CD14-positive monocyte (primary cell): ENCODE data around the gene KRIT1. TPM values are rescaled to one million over a fixed set of nuclear protein-coding genes. Genes with fewer than 3 reads are reported as not detected.
A peak's percentile ranks its signal among the peaks of the same experiment; 100 is the strongest.

Source experiments
- DNase-seq, 3 donors: peaks; one replicate each; pipeline ENCODE4 v3.0.0-alpha.2; 2011 to 2022
- H2AFZ ChIP-seq: 2 replicates; pipeline ENCODE4 v1.6.0; 2012; ENCODE audit warnings: mild to moderate bottlenecking, low read depth, low read length, inconsistent platforms; ENCODE audit not compliant: insufficient read depth, poor library complexity, severe bottlenecking
- H3K27ac ChIP-seq, 2 donors: 1 replicate in 1 of 2; 2 replicates in 1 of 2; pipeline ENCODE4 v1.5.1; 2012 to 2013; ENCODE audit warnings: low read length in 2 of 2, control low read depth in 1 of 2, inconsistent platforms in 1 of 2, low read depth in 1 of 2, mild to moderate bottlenecking in 1 of 2
- H3K27me3 ChIP-seq, 2 donors: one replicate each; pipeline versions ENCODE4 v1.6.0 to v1.6.1; 2011 to 2013; ENCODE audit warnings: low read length in 2 of 2; ENCODE audit not compliant: control insufficient read depth in 2 of 2, insufficient read depth in 2 of 2
- H3K36me3 ChIP-seq, 2 donors: replicated peaks in 1 of 2; 1 replicate in 1 of 2; 2 replicates in 1 of 2; pipeline versions ENCODE4 v1.5.1 to v1.6.1; 2012 to 2013; ENCODE audit warnings: low read length in 2 of 2, control low read depth in 1 of 2, inconsistent platforms in 1 of 2, mild to moderate bottlenecking in 1 of 2; ENCODE audit not compliant: insufficient read depth in 2 of 2, control insufficient read depth in 1 of 2
- H3K4me1 ChIP-seq, 2 donors: 1 replicate in 1 of 2; 2 replicates in 1 of 2; pipeline versions ENCODE4 v1.5.1 to v1.6.1; 2012 to 2013; ENCODE audit warnings: low read length in 2 of 2, control low read depth in 1 of 2, inconsistent platforms in 1 of 2, mild to moderate bottlenecking in 1 of 2, moderate library complexity in 1 of 2; ENCODE audit not compliant: insufficient read depth in 2 of 2, control insufficient read depth in 1 of 2
- H3K4me2 ChIP-seq: replicated peaks from 2 replicates; pipeline ENCODE3; 2012; ENCODE audit warnings: low read length, moderate library complexity, mild to moderate bottlenecking; ENCODE audit not compliant: poor library complexity, severe bottlenecking; ENCODE audit errors: extremely low read depth
- H3K4me3 ChIP-seq, 3 experiments: fragments of 200-600 bp in 1 of 3; sonication (generic) in 1 of 3; replicated peaks in 1 of 3; 1 replicate in 2 of 3; 2 replicates in 1 of 3; pipeline ENCODE4 v1.5.1; 2011 to 2013; ENCODE audit warnings: low read length in 3 of 3, mild to moderate bottlenecking in 3 of 3, control low read depth in 2 of 3, low read depth in 2 of 3, inconsistent platforms in 1 of 3, moderate library complexity in 1 of 3
- H3K79me2 ChIP-seq: 2 replicates; pipeline ENCODE4 v1.6.0; 2012; ENCODE audit warnings: mild to moderate bottlenecking, control low read depth, inconsistent platforms, low read length, moderate library complexity; ENCODE audit not compliant: insufficient read depth
- H3K9ac ChIP-seq: 2 replicates; pipeline ENCODE4 v1.6.0; 2017; ENCODE audit warnings: low read length, mild to moderate bottlenecking; ENCODE audit not compliant: insufficient read depth, poor library complexity, severe bottlenecking
- H3K9me3 ChIP-seq, 2 donors: replicated peaks in 1 of 2; 1 replicate in 1 of 2; 2 replicates in 1 of 2; pipeline versions ENCODE4 v1.5.1 to v1.6.1; 2012 to 2013; ENCODE audit warnings: low read length in 2 of 2, control low read depth in 1 of 2; ENCODE audit not compliant: control insufficient read depth in 1 of 2, insufficient read depth in 1 of 2
- H4K20me1 ChIP-seq: 2 replicates; pipeline ENCODE4 v1.6.0; 2012; ENCODE audit warnings: mild to moderate bottlenecking, low read length, control low read depth, moderate library complexity; ENCODE audit not compliant: insufficient read depth
- H3K27ac Mint-ChIP-seq, 7 donors: one replicate each; pipeline ENCODE4 v1.8.0; 2020; ENCODE audit warnings: mild to moderate bottlenecking in 7 of 7, mixed read lengths in 7 of 7, moderate library complexity in 6 of 7, inconsistent platforms in 2 of 7
- H3K27me3 Mint-ChIP-seq, 3 donors: one replicate each; pipeline ENCODE4 v1.8.0; 2021 to 2022; ENCODE audit warnings: low read depth in 3 of 3, mild to moderate bottlenecking in 3 of 3, mixed read lengths in 3 of 3, moderate library complexity in 3 of 3, inconsistent platforms in 1 of 3
- H3K36me3 Mint-ChIP-seq, 2 donors: one replicate each; pipeline ENCODE4 v1.8.0; 2020; ENCODE audit warnings: mixed read lengths in 2 of 2, inconsistent platforms in 1 of 2, mild to moderate bottlenecking in 1 of 2
- H3K4me1 Mint-ChIP-seq: one replicate; pipeline ENCODE4 v1.8.0; 2020; ENCODE audit warnings: mild to moderate bottlenecking, mixed read lengths
- H3K4me3 Mint-ChIP-seq, 2 donors: one replicate each; pipeline ENCODE4 v1.8.0; 2020; ENCODE audit warnings: mild to moderate bottlenecking in 2 of 2, mixed read lengths in 2 of 2, moderate library complexity in 1 of 2
- H3K9me3 Mint-ChIP-seq, 7 donors: one replicate each; pipeline ENCODE4 v1.8.0; 2020 to 2022; ENCODE audit warnings: mixed read lengths in 7 of 7, mild to moderate bottlenecking in 6 of 7, moderate library complexity in 6 of 7, inconsistent platforms in 2 of 7
- CTCF ChIP-seq: fragments of 200-600 bp; IDR thresholded peaks from one replicate; pipeline ENCODE4 v1.8.0; 2022; ENCODE audit warnings: antibody characterized with exemption, mild to moderate bottlenecking
- WGBS: methylation state at CpG from one replicate; pipeline ENCODE4 v1.1.5; 2013; ENCODE audit warnings: missing lambda C conversion rate; ENCODE audit not compliant: insufficient coverage; 5-methylcytosine and 5-hydroxymethylcytosine counted together
- intact Hi-C, 2 donors: fragments of 100-400 bp; cut with micrococcal nuclease; formaldehyde crosslinking; loops; one replicate each; pipeline versions ENCODE4 v1.15.0 to v1.15.1; 2023
- polyA plus RNA-seq, 3 donors: library from polyadenylated mRNA; depleted of rRNA in 1 of 3; unstranded in 2 of 3; stranded (reverse) in 1 of 3; fragments of 300-500 nt in 2 of 3; fragments of >200 nt in 1 of 3; fragmentation: Illumina TruSeq in 2 of 3; gene quantifications; 1 replicate in 2 of 3; 2 replicates in 1 of 3; pipeline ENCODE4 v1.2.3, GENCODE V29; 2012 to 2021

The KRIT1 gene
- polyA plus RNA-seq, 3 donors: 4.7 to 28.8 (median 6.8) TPM

DNA sequence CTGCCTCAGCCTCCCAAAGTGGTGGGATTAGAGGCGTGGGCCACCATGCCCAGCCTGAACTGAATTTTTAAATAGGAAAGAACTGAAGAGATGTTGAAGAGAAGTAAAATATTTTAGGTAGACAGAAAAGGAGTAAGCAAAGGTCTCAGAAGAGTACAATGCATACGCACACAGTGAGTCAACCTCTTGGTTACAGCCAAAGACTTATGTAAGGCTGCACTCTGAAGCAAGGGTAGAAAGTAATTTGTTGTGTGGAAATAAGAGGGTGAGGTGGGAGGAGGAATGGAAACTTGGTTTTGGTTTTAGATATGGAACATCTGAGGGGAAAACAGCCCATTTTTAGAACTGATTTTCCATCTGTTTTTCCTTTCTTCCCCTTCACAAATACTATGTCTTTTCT lies 17.6 kb downstream of the KRIT1 start:
- Mint-ChIP-seq H3K9me3 (no peaks in the 10 kb centered on the region), H3K4me3 (no peak overlapping the region), H3K27me3 (no peaks in the 10 kb centered on the region), H3K4me1 (no peaks in the 10 kb centered on the region), H3K36me3 (peaks cover 58 to 74% of the 10 kb centered on the region in 2 donors), H3K27ac (peak overlapping the region in 2 of 7 donors; percentile 37 to 47)
- H3K79me2 ChIP-seq: no peaks in the 10 kb centered on the region
- no peak overlapping the region for H2AFZ ChIP-seq
- H4K20me1 ChIP-seq: no peaks in the 10 kb centered on the region
- H3K9ac ChIP-seq: no peak overlapping the region
- no peak for DNase-seq
- no peak for TF ChIP-seq CTCF
- intact Hi-C loops: no loop called here
- H3K4me1 ChIP-seq: no peaks in the 10 kb centered on the region
- no peak overlapping the region for H3K4me3 ChIP-seq
- no peaks in the 10 kb centered on the region for H3K9me3 ChIP-seq
- H3K36me3 ChIP-seq: peaks cover 79 to 95% of the 10 kb centered on the region in 2 donors
- H3K4me2 ChIP-seq: no peak overlapping the region
- no peak overlapping the region for H3K27ac ChIP-seq
- H3K27me3 ChIP-seq: no peaks in the 10 kb centered on the region
- WGBS: 100% methylated on average over 2 of the region's 2 CpGs

DNA sequence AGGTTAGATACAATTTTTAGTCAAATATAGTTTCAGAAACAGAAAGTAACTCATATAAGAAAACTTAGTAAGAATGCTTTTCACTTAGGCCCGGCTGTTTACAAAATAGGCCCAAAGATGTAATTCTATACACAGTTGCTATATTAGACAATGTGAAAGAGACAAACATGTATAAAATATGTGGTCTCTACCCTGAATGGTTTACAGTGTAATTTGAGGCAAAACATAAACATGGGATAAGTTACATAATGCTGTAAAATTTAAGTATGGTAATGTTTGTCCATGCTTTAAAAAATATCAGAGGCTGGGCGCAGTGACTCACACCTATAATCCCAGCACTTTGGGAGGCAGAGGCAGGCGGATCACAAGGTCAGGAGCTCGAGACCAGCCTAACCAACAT lies 18.7 kb downstream of the KRIT1 start:
- no peaks in the 10 kb centered on the region for H3K79me2 ChIP-seq
- H3K27ac Mint-ChIP-seq: peak overlapping the region in 1 of 7 donors; percentile 38
- H3K27ac ChIP-seq: no peak overlapping the region
- no peaks in the 10 kb centered on the region for H3K27me3 Mint-ChIP-seq
- no peaks in the 10 kb centered on the region for H3K9me3 ChIP-seq
- no peaks in the 10 kb centered on the region for H3K4me1 Mint-ChIP-seq
- no peak overlapping the region for H3K4me2 ChIP-seq
- H3K9ac ChIP-seq: no peak overlapping the region
- H4K20me1 ChIP-seq: no peaks in the 10 kb centered on the region
- no peak overlapping the region for H2AFZ ChIP-seq
- no peaks in the 10 kb centered on the region for H3K4me1 ChIP-seq
- no peaks in the 10 kb centered on the region for H3K27me3 ChIP-seq
- H3K4me3 Mint-ChIP-seq: no peak overlapping the region
- DNase-seq: no peak
- TF ChIP-seq CTCF: no peak
- intact Hi-C loops: no loop called here
- H3K36me3 ChIP-seq: peaks cover 81 to 94% of the 10 kb centered on the region in 2 donors
- 100% methylated on average over 3 of the region's 4 CpGs for WGBS
- no peaks in the 10 kb centered on the region for H3K9me3 Mint-ChIP-seq
- no peak overlapping the region for H3K4me3 ChIP-seq
- H3K36me3 Mint-ChIP-seq: peaks cover 54 to 69% of the 10 kb centered on the region in 2 donors
